Effector CD4-positive, alpha-beta T cell (primary cell): Measurements from ENCODE around the gene JUN.
"Not testable (repeated sequence)": the region's sequence is repeated elsewhere in the genome, so short reads cannot be mapped to it uniquely, and the experiment has no call there.

Experiments
- DNase-seq: peaks from one replicate; pipeline ENCODE4 v3.0.0-alpha.2; 2020

The JUN gene

GRCh38 chr1:58808077-58808476 lies 24.2 kb upstream of the JUN start:
- DNase-seq: no peak

- DNase-seq: no peak
These were observed 22.1 kb upstream of the JUN start for GRCh38 chr1:58805716-58806571.

GRCh38 chr1:58804853-58805565 lies 21.2 kb upstream of the JUN start:
- no peak for DNase-seq

- DNase-seq: no peak
These were observed 20.0 kb upstream of the JUN start for GRCh38 chr1:58803858-58804257.

- DNase-seq: no peak
These were observed 19.0 kb upstream of the JUN start for GRCh38 chr1:58802640-58803399.

GRCh38 chr1:58801286-58801685 lies 17.4 kb upstream of the JUN start:
- not testable (repeated sequence) for DNase-seq

GRCh38 chr1:58799650-58800049 lies 15.8 kb upstream of the JUN start:
- no peak for DNase-seq

- no peak for DNase-seq
These were observed 15.1 kb upstream of the JUN start for GRCh38 chr1:58798910-58799442.

- DNase-seq: no peak
These were observed 12.6 kb upstream of the JUN start for GRCh38 chr1:58796416-58796815.

- no peak for DNase-seq
These were observed 10.7 kb upstream of the JUN start for GRCh38 chr1:58794585-58794984.

GRCh38 chr1:58792846-58793245 lies 9.0 kb upstream of the JUN start:
- no peak for DNase-seq

GRCh38 chr1:58791106-58791505 lies 7.3 kb upstream of the JUN start:
- DNase-seq: no peak

- no peak for DNase-seq
These were observed 6.3 kb upstream of the JUN start for GRCh38 chr1:58789996-58790660.

- DNase-seq: no peak
These were observed 5.5 kb upstream of the JUN start for GRCh38 chr1:58789322-58789856.

- DNase-seq: no peak
These were observed 4.4 kb upstream of the JUN start for GRCh38 chr1:58788259-58788658.

GRCh38 chr1:58786927-58787245 lies 3.0 kb upstream of the JUN start:
- DNase-seq: no peak

GRCh38 chr1:58786184-58786926 lies 2.5 kb upstream of the JUN start:
- no peak for DNase-seq

- peak; percentile 13 for DNase-seq
These were observed 1.7 kb upstream of the JUN start for GRCh38 chr1:58785442-58786058.

- DNase-seq: peak; percentile 83
These were observed 1.1 kb upstream of the JUN start for GRCh38 chr1:58784758-58785441.
